Neural cell (in vitro differentiated cells): Measurements from ENCODE around the gene ADGRE2. TPM values are rescaled to one million over a fixed set of nuclear protein-coding genes. Genes with fewer than 3 reads are reported as not detected.

ENCODE experiments used
- H2AFZ ChIP-seq: fragments of 200-600, 300-800 bp; sonication (generic), shearing (Covaris generic); 2 replicates; pipeline ENCODE4 v1.6.0; 2014; ENCODE audit warnings: low read depth, mild to moderate bottlenecking, antibody characterized with exemption, low read length, moderate library complexity
- H3F3A ChIP-seq: fragments of 200-600 bp; shearing (Covaris generic); 2 replicates; pipeline ENCODE4 v1.6.1; 2016; ENCODE audit warnings: mild to moderate bottlenecking, moderate library complexity, mixed read lengths, antibody characterized with exemption, low read length; ENCODE audit not compliant: insufficient read depth, poor library complexity, severe bottlenecking
- H3K27ac ChIP-seq: fragments of 200-600, 300-800 bp; sonication (generic), shearing (Covaris generic); 2 replicates; pipeline ENCODE4 v1.5.1; 2014; ENCODE audit warnings: mild to moderate bottlenecking, low read length, moderate library complexity
- H3K27me3 ChIP-seq: fragments of 300-800, 200-600 bp; sonication (generic), shearing (Covaris generic); 2 replicates; pipeline ENCODE4 v1.6.0; 2014; ENCODE audit warnings: mild to moderate bottlenecking, low read depth, low read length, moderate library complexity; ENCODE audit not compliant: insufficient read depth
- H3K36me3 ChIP-seq: fragments of 300-800, 200-600 bp; sonication (generic), shearing (Covaris generic); 2 replicates; pipeline ENCODE4 v1.5.1; 2014; ENCODE audit warnings: mild to moderate bottlenecking, antibody characterized with exemption, low read length, moderate library complexity; ENCODE audit not compliant: insufficient read depth
- H3K4me2 ChIP-seq: fragments of 300-800, 200-600 bp; sonication (generic), shearing (Covaris generic); 2 replicates; pipeline ENCODE4 v1.6.0; 2014; ENCODE audit warnings: mild to moderate bottlenecking, low read length
- H3K4me3 ChIP-seq: fragments of 300-800, 200-600 bp; sonication (generic), shearing (Covaris generic); 2 replicates; pipeline ENCODE4 v1.5.1; 2014; ENCODE audit warnings: mild to moderate bottlenecking, low read length, moderate library complexity
- H3K79me2 ChIP-seq: fragments of 200-600 bp; shearing (Covaris generic); replicated peaks from 2 replicates; pipeline ENCODE4 v1.6.0; 2014; ENCODE audit warnings: mild to moderate bottlenecking, low read length, moderate library complexity; ENCODE audit not compliant: insufficient read depth
- H3K9ac ChIP-seq: fragments of 300-800, 200-600 bp; sonication (generic), shearing (Covaris generic); 2 replicates; pipeline ENCODE4 v1.6.1; 2016; ENCODE audit warnings: mild to moderate bottlenecking, low read length, mixed read lengths
- H3K9me2 ChIP-seq: fragments of 200-600 bp; shearing (Covaris generic); 2 replicates; pipeline ENCODE4 v1.6.1; 2016; ENCODE audit warnings: mild to moderate bottlenecking, low read length, mixed read lengths; ENCODE audit not compliant: insufficient read depth
- H3K9me3 ChIP-seq: fragments of 200-600, 300-800 bp; sonication (generic), shearing (Covaris generic); 2 replicates; pipeline ENCODE4 v1.6.1; 2016; ENCODE audit warnings: mild to moderate bottlenecking, mixed run types, low read length, moderate library complexity, mixed read lengths
- H4K20me1 ChIP-seq: fragments of 200-600 bp; shearing (Covaris generic); 2 replicates; pipeline ENCODE4 v1.6.1; 2016; ENCODE audit warnings: mild to moderate bottlenecking, mixed run types; ENCODE audit not compliant: insufficient read depth
- EP300 ChIP-seq: fragments of 450-650 bp; conservative IDR thresholded peaks from 2 replicates; pipeline ENCODE4 v1.6.1; 2014; ENCODE audit warnings: antibody characterized with exemption, mild to moderate bottlenecking, moderate library complexity; ENCODE audit not compliant: poor library complexity, severe bottlenecking
- EZH2 ChIP-seq: fragments of 200-600, 300-800 bp; shearing (Covaris generic), sonication (generic); IDR thresholded peaks from 2 replicates; pipeline ENCODE4 v1.6.1; 2014; ENCODE audit warnings: antibody characterized with exemption, low read length, borderline replicate concordance, mild to moderate bottlenecking; ENCODE audit not compliant: insufficient read depth, poor library complexity, severe bottlenecking
- MXI1 ChIP-seq: fragments of 450-650 bp; conservative IDR thresholded peaks from 2 replicates; pipeline ENCODE4 v1.6.1; 2014; ENCODE audit warnings: antibody characterized with exemption, mild to moderate bottlenecking; ENCODE audit not compliant: poor library complexity, severe bottlenecking
- POLR2AphosphoS5 ChIP-seq: IDR thresholded peaks from 2 replicates; pipeline ENCODE4 v1.6.1; 2012
- RAD21 ChIP-seq: fragments of 450-650 bp; conservative IDR thresholded peaks from 2 replicates; pipeline ENCODE4 v1.6.1; 2014; ENCODE audit warnings: antibody characterized with exemption, mild to moderate bottlenecking, moderate library complexity
- SMC3 ChIP-seq: fragments of 450-650 bp; conservative IDR thresholded peaks from 2 replicates; pipeline ENCODE4 v1.6.1; 2014; ENCODE audit warnings: antibody characterized with exemption, mild to moderate bottlenecking, moderate library complexity; ENCODE audit not compliant: poor library complexity
- TAF1 ChIP-seq: IDR thresholded peaks from 2 replicates; pipeline ENCODE4 v1.6.1; 2012; ENCODE audit warnings: low read depth
- polyA plus RNA-seq: library from polyadenylated mRNA; depleted of rRNA; stranded (reverse); fragments of >200 nt; gene quantifications from 2 replicates; pipeline ENCODE4 v1.2.3, GENCODE V29; 2014
- TF ChIP-seq, protein P1 (sequence below): IDR thresholded peaks from 2 replicates; pipeline ENCODE4 v1.6.1; 2012; ENCODE audit warnings: borderline replicate concordance
- TF ChIP-seq, protein P2 (sequence below): fragments of 450-650 bp; IDR thresholded peaks from 2 replicates; pipeline ENCODE4 v1.5.1; 2014; ENCODE audit warnings: antibody characterized with exemption, mild to moderate bottlenecking, moderate library complexity; ENCODE audit not compliant: poor library complexity, severe bottlenecking

Gene ADGRE2
- polyA plus RNA-seq, 1 donor from 2014 or later = not detected

DNA sequence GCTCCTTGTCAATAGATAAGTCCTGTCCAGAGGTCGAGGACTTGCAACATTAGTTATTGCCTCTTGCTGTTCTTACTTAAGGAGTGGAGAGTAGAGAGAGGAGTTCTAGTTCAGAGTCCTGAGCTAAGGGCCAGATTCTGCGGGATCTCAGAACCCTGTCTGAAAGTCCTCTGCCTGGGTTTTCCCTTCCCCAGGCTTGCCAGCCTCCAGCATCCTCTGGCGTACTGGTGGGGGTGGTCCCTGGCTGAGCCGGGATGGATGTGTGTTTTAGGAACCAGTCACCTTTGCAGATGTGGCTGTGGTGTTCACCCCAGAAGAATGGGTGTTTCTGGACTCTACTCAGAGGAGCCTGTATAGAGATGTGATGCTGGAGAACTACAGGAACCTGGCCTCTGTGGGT is 62.5 kb downstream of the ADGRE2 start:
- Histone ChIP-seq H3K4me2 (no peak overlapping the region), H2AFZ (no peak overlapping the region), H3K9me3 (peaks cover 28% of the 10 kb centered on the region), H3K79me2 (no peaks in the 10 kb centered on the region), H3K27me3 (no peaks in the 10 kb centered on the region), H3K9ac (no peak overlapping the region), H3K4me3 (no peak overlapping the region), H3K9me2 (no peaks in the 10 kb centered on the region), H3F3A (no peaks in the 10 kb centered on the region), H3K36me3 (peaks cover 54% of the 10 kb centered on the region), H4K20me1 (no peaks in the 10 kb centered on the region), H3K27ac (no peak overlapping the region)
- no peak for TF ChIP-seq MXI1
- TF ChIP-seq EZH2 = no peak

DNA sequence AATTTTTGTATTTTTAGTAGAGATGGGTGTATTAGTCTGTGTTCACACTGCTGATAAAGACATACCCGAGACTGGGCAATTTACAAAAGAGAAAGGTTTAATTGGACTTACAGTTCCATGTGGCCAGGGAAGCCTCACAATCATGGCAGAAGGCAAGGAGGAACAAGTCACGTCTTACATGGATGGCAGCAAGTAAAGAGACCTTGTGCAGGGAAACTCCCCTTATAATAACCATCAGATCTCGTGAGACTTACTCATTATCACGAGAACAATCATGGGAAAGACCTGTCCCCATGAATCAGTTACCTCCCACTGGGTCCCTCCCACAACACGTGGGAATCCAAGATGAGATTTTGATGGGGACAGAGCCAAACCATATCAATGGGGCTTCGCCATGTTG is 73.9 kb downstream of the ADGRE2 start:
- Histone ChIP-seq H3K36me3 (peaks cover 24% of the 10 kb centered on the region), H3F3A (no peaks in the 10 kb centered on the region), H2AFZ (no peak overlapping the region)

DNA sequence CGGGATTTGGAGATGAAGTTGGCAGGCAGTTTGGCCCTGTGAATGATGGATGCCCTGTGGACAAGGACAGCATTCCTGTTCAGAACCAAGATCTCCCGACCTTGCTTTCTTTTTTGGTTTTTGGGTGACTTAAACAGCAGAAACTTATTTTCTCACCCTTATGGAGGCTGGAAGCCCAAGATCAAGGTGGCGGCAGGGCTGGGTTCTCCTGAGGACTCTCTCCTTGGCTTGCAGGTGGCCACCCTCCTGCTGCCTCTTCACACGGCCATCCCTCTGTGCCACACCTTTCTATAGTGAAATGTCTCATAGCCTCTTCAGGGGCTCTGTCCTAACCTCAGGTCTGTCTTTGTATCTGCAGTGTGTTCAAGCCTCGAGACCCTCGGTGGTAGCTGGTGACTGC is 74.5 kb downstream of the ADGRE2 start:
- Histone ChIP-seq H3F3A (no peaks in the 10 kb centered on the region), H3K4me2 (no peak overlapping the region), H3K4me3 (no peak overlapping the region), H3K79me2 (no peaks in the 10 kb centered on the region), H4K20me1 (no peaks in the 10 kb centered on the region), H2AFZ (no peak overlapping the region), H3K9ac (no peak overlapping the region), H3K27ac (no peak overlapping the region), H3K9me3 (no peaks in the 10 kb centered on the region), H3K27me3 (no peaks in the 10 kb centered on the region), H3K9me2 (no peaks in the 10 kb centered on the region), H3K36me3 (peaks cover 24% of the 10 kb centered on the region)
- TF ChIP-seq, protein P1, sequence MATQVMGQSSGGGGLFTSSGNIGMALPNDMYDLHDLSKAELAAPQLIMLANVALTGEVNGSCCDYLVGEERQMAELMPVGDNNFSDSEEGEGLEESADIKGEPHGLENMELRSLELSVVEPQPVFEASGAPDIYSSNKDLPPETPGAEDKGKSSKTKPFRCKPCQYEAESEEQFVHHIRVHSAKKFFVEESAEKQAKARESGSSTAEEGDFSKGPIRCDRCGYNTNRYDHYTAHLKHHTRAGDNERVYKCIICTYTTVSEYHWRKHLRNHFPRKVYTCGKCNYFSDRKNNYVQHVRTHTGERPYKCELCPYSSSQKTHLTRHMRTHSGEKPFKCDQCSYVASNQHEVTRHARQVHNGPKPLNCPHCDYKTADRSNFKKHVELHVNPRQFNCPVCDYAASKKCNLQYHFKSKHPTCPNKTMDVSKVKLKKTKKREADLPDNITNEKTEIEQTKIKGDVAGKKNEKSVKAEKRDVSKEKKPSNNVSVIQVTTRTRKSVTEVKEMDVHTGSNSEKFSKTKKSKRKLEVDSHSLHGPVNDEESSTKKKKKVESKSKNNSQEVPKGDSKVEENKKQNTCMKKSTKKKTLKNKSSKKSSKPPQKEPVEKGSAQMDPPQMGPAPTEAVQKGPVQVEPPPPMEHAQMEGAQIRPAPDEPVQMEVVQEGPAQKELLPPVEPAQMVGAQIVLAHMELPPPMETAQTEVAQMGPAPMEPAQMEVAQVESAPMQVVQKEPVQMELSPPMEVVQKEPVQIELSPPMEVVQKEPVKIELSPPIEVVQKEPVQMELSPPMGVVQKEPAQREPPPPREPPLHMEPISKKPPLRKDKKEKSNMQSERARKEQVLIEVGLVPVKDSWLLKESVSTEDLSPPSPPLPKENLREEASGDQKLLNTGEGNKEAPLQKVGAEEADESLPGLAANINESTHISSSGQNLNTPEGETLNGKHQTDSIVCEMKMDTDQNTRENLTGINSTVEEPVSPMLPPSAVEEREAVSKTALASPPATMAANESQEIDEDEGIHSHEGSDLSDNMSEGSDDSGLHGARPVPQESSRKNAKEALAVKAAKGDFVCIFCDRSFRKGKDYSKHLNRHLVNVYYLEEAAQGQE = no peak
- no peak for TF ChIP-seq EZH2
- TF ChIP-seq TAF1 = no peak
- TF ChIP-seq POLR2AphosphoS5 = no peak
- TF ChIP-seq, protein P2, sequence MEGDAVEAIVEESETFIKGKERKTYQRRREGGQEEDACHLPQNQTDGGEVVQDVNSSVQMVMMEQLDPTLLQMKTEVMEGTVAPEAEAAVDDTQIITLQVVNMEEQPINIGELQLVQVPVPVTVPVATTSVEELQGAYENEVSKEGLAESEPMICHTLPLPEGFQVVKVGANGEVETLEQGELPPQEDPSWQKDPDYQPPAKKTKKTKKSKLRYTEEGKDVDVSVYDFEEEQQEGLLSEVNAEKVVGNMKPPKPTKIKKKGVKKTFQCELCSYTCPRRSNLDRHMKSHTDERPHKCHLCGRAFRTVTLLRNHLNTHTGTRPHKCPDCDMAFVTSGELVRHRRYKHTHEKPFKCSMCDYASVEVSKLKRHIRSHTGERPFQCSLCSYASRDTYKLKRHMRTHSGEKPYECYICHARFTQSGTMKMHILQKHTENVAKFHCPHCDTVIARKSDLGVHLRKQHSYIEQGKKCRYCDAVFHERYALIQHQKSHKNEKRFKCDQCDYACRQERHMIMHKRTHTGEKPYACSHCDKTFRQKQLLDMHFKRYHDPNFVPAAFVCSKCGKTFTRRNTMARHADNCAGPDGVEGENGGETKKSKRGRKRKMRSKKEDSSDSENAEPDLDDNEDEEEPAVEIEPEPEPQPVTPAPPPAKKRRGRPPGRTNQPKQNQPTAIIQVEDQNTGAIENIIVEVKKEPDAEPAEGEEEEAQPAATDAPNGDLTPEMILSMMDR = no peak
- TF ChIP-seq MXI1 = no peak
- no peak for TF ChIP-seq RAD21
- TF ChIP-seq EP300 = no peak
- TF ChIP-seq SMC3 = no peak

More for the DNA sequence above, 73.9 kb downstream of the ADGRE2 start:
- H3K27me3 ChIP-seq = no peaks in the 10 kb centered on the region
- TF ChIP-seq, protein P1 = no peak
- TF ChIP-seq TAF1 = no peak
- TF ChIP-seq EP300 = no peak
- no peak for TF ChIP-seq MXI1
- no peaks in the 10 kb centered on the region for H4K20me1 ChIP-seq
- H3K4me2 ChIP-seq = no peak overlapping the region
- no peaks in the 10 kb centered on the region for H3K9me2 ChIP-seq
- H3K9ac ChIP-seq = no peak overlapping the region
- no peak overlapping the region for H3K4me3 ChIP-seq
- H3K27ac ChIP-seq = no peak overlapping the region
- H3K79me2 ChIP-seq = no peaks in the 10 kb centered on the region
- no peaks in the 10 kb centered on the region for H3K9me3 ChIP-seq
